ENCODE results near the gene RELN. TPM values are rescaled to one million over a fixed set of nuclear protein-coding genes. Genes with fewer than 3 reads are reported as not detected.

Gene RELN
- polyA plus RNA-seq, 1 donor (not counting 4 experiments of a cell fraction or from before 2014, with no cell fraction given): not detected

- Histone ChIP-seq H3K79me2 (ENCODE audit: control insufficient read depth, insufficient read depth, low read length) (no peaks in the 10 kb centered on the region), H3K9me3 (ENCODE audit: control insufficient read depth, low read depth, low read length) (no peaks in the 10 kb centered on the region), H3K27ac (ENCODE audit: control insufficient read depth, insufficient read depth, low read length) (no peak overlapping the region), H2AFZ (ENCODE audit: control insufficient read depth, low read length) (no peak overlapping the region), H3K4me3 (ENCODE audit: control insufficient read depth in 2 of 3, extremely low read depth in 1 of 3, insufficient read depth in 2 of 3, low read depth in 1 of 3, low read length in 3 of 3) (no peak overlapping the region), H3K4me2 (ENCODE audit: control insufficient read depth, extremely low read depth, insufficient read depth, low read depth, low read length) (no peak overlapping the region), H3K36me3 (ENCODE audit: control insufficient read depth in 2 of 2, extremely low read depth in 1 of 2, insufficient read depth in 2 of 2, low read length in 2 of 2) (no peaks in the 10 kb centered on the region), H3K27me3 (ENCODE audit: control insufficient read depth, extremely low read depth, insufficient read depth, low read length) (peaks cover 11% of the 10 kb centered on the region), H3K9me1 (ENCODE audit: control insufficient read depth, extremely low read depth, insufficient read depth, low read length) (no peaks in the 10 kb centered on the region), H3K9ac (ENCODE audit: control insufficient read depth, extremely low read depth, insufficient read depth, low read length) (no peak overlapping the region), H3K4me1 (ENCODE audit: control insufficient read depth, extremely low read depth, insufficient read depth, low read length) (no peaks in the 10 kb centered on the region), H4K20me1 (ENCODE audit: control insufficient read depth, extremely low read depth, insufficient read depth, low read length) (no peaks in the 10 kb centered on the region)
- dilution Hi-C loops (cut with MboI; ENCODE audit: extremely low pct_ligation_motif_present, low sequenced_read_pairs): no loop called here
- TF ChIP-seq EZH2 (IDR thresholded peaks at IDR 0.05; ENCODE audit: low read length) (no peak), CTCF (optimal IDR thresholded peaks at IDR 0.05 in 1 of 3, IDR thresholded peaks at IDR 0.05 in 1 of 3, conservative IDR thresholded peaks at IDR 0.05 in 1 of 3; ENCODE audit: extremely low read depth in 1 of 3, insufficient read depth in 2 of 3, low read length in 3 of 3) (no peak)
- FAIRE-seq: no peak
- no peak for DNase-seq (ENCODE audit: low read depth, low spot score)
Measured at GRCh38 chr7:103996017-103996551, 6.6 kb upstream of the RELN start.

- Histone ChIP-seq H3K9ac (ENCODE audit: control insufficient read depth, extremely low read depth, insufficient read depth, low read length) (no peak overlapping the region), H3K36me3 (ENCODE audit: control insufficient read depth in 2 of 2, extremely low read depth in 1 of 2, insufficient read depth in 2 of 2, low read length in 2 of 2) (no peaks in the 10 kb centered on the region), H3K27me3 (ENCODE audit: control insufficient read depth, extremely low read depth, insufficient read depth, low read length) (peaks cover 16% of the 10 kb centered on the region), H3K4me3 (ENCODE audit: control insufficient read depth in 2 of 3, extremely low read depth in 1 of 3, insufficient read depth in 2 of 3, low read depth in 1 of 3, low read length in 3 of 3) (no peak overlapping the region), H3K4me2 (ENCODE audit: control insufficient read depth, extremely low read depth, insufficient read depth, low read depth, low read length) (no peak overlapping the region), H3K27ac (ENCODE audit: control insufficient read depth, insufficient read depth, low read length) (no peak overlapping the region), H3K9me1 (ENCODE audit: control insufficient read depth, extremely low read depth, insufficient read depth, low read length) (no peaks in the 10 kb centered on the region), H3K4me1 (ENCODE audit: control insufficient read depth, extremely low read depth, insufficient read depth, low read length) (no peaks in the 10 kb centered on the region), H4K20me1 (ENCODE audit: control insufficient read depth, extremely low read depth, insufficient read depth, low read length) (no peaks in the 10 kb centered on the region), H3K9me3 (ENCODE audit: control insufficient read depth, low read depth, low read length) (no peaks in the 10 kb centered on the region), H2AFZ (ENCODE audit: control insufficient read depth, low read length) (no peak overlapping the region), H3K79me2 (ENCODE audit: control insufficient read depth, insufficient read depth, low read length) (no peaks in the 10 kb centered on the region)
- TF ChIP-seq CTCF (optimal IDR thresholded peaks at IDR 0.05 in 1 of 3, IDR thresholded peaks at IDR 0.05 in 1 of 3, conservative IDR thresholded peaks at IDR 0.05 in 1 of 3; ENCODE audit: extremely low read depth in 1 of 3, insufficient read depth in 2 of 3, low read length in 3 of 3) (no peak), EZH2 (IDR thresholded peaks at IDR 0.05; ENCODE audit: low read length) (no peak)
- FAIRE-seq: no peak
- no peak for DNase-seq (ENCODE audit: low read depth, low spot score)
- dilution Hi-C loops (cut with MboI; ENCODE audit: extremely low pct_ligation_motif_present, low sequenced_read_pairs): no loop called here
Measured at GRCh38 chr7:103995554-103995953, 6.1 kb upstream of the RELN start.

Data from keratinocyte (primary cell).